CD4-positive, alpha-beta T cell treated with Interleukin-12 subunit alpha and Interleukin-12 subunit beta, for 1 hour (primary cell): ENCODE results near the gene SLC7A5.
"Not testable (repeated sequence)": the region's sequence is repeated elsewhere in the genome, so short reads cannot be mapped to it uniquely, and the experiment has no call there.

Experiments
- DNase-seq: peaks from one replicate; pipeline ENCODE4 v3.0.0-alpha.2; 2020

The SLC7A5 gene

GRCh38 chr16:87831421-87832136 lies 37.7 kb downstream of the SLC7A5 start:
- DNase-seq: no peak

- DNase-seq: no peak
Measured at GRCh38 chr16:87830673-87831420, 38.5 kb downstream of the SLC7A5 start.

- no peak for DNase-seq
Measured at GRCh38 chr16:87829988-87830672, 39.2 kb downstream of the SLC7A5 start.

- DNase-seq: no peak
Measured at GRCh38 chr16:87829622-87829980, 39.7 kb downstream of the SLC7A5 start.

DNA sequence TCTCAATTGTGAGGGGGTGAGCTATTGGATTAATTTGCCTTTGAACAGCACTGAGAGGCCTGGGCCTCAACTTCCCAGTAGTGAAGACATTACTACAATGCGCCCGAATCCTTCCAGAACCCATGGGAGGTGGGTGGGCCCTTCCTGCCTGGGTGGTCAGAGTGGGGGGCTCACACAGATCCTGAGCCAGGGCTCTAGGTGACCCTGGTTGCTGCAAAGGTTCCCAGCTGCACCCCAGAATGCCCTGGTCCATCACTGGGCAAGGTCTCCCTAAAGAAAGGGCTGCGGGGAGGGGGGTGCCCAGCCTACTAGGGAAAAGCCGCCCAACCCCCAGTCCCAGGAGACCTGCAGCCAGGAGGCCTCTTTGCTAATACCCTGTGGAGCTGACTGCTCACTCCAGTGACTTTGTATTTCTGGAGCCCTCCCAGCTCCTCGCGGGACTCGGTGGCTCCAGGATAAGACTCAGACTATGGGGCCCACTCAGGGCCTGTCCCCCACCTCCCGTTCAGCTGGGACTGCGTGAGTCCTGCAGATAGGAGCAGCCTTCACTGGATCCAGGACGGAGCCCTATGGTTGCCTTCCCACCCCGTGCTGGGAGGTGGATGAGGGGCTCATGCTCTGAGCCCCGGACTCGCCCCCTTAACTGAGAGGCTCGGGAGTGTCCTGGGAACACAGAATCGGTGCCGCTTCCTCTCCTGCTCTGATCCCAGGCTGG lies 40.2 kb downstream of the SLC7A5 start:
- DNase-seq: no peak

DNA sequence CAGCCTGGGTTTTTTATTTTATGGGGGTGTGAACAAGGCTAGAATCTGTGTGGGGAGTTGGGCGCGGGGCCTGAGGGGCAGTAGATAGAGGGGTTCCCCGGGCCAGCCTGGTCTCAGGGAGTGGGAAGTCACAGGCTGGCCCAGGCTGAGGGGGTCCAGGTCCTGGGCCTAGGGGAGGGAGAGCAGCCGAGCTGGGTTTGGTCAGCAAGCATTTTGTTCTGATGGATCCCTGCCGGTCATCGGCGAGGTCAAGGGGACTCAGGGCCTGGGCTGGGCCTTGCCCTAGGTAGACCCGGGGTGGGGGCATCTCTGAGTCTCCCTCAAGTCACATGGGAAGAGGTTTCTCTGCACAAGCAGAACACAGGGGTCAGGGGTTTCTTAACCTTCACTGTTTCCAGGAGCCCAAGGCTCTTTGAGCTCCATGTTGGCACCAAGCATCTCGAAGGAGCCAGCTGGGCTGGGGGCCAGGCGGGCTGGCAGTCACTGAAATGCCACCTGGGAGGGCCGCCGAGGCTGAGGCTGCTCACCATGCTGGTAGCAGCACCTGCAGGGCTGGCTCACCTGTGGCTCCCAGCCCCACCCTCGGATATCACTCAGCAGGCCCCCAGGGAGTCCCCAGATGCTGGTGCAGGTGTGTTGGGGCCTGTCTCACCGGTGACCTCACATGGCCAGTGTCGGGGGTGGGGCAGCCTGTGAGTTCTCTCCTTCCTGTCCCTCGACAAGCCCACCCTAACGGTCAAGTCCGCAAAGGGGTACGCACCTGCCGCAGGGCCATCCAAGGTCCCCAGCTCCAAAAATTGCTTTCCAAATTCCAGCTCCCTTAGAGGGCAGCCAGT lies 41.0 kb downstream of the SLC7A5 start:
- no peak for DNase-seq

DNA sequence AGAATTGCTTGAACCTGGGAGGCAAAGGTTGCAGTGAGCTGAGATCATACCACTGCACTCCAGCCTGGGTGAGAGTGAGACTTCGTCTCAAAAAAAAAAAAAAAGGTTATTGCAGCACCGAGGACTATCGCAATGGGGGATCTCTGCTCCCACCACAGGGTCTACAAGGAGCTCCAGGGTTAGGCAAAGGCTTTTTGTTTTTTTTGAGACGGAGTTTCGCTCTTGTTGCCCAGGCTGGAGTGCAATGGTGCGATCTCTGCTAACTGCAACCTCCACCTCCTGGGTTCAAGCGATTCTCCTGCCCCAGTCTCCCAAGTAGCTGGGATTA lies 41.8 kb downstream of the SLC7A5 start:
- not testable (repeated sequence) for DNase-seq

- DNase-seq: no peak
Measured at GRCh38 chr16:87826798-87827587, 42.3 kb downstream of the SLC7A5 start.

- not testable (repeated sequence) for DNase-seq
Measured at GRCh38 chr16:87826407-87826797, 42.9 kb downstream of the SLC7A5 start.

DNA sequence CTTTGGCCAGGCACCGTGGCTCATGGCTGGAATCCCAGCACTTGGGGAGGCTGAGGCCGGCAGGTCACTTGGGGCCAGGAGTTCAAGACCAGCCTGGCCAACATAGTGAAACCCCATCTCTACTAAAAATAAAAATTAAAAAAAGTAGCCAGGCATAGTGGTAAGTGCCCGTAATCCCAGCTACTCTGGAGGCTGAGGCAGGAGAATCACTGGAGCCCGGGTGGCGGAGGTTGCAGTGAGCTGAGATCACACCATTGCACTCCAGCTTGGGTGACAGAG lies 43.5 kb downstream of the SLC7A5 start:
- not testable (repeated sequence) for DNase-seq

DNA sequence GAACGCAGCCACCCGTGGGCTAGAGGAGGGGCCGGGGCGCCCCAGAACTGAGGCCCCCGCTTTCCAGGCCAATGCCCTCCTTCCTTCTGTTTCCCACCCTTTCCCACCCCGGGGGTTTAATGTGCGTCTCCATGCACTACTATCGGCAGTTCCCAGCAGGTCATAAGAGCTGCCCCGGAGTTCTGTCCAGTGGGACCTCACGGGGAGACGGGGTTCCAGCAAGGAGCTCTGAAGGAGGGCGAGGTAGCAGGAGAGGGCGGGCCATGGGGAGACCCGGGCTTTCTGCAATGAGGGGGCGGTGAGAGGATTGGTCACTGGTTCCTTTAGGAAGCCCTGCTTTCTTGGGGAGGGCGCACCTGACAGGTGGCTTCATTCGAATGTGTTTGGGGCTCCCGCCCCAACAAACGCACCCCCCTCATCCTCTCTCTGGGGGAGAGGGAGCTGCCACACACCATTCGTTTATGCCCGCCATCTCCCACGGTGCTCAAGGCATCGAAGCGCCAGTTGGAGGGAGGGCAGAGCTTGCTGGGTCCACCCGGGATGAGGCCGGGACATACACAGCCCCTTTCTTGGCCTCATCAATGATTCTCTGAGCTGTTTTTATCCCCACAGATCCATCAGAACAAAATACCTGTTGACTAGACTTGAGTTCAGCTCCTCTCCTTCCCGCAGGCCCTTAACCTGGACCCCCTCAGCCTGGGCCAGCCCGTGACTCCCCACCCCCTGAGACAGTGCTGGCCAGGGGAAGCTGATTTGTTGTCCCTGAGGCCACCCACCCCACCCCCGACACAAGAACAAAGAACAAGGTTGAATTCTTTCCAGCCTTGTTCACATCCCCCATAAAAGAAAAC lies 44.1 kb downstream of the SLC7A5 start:
- DNase-seq: no peak

DNA sequence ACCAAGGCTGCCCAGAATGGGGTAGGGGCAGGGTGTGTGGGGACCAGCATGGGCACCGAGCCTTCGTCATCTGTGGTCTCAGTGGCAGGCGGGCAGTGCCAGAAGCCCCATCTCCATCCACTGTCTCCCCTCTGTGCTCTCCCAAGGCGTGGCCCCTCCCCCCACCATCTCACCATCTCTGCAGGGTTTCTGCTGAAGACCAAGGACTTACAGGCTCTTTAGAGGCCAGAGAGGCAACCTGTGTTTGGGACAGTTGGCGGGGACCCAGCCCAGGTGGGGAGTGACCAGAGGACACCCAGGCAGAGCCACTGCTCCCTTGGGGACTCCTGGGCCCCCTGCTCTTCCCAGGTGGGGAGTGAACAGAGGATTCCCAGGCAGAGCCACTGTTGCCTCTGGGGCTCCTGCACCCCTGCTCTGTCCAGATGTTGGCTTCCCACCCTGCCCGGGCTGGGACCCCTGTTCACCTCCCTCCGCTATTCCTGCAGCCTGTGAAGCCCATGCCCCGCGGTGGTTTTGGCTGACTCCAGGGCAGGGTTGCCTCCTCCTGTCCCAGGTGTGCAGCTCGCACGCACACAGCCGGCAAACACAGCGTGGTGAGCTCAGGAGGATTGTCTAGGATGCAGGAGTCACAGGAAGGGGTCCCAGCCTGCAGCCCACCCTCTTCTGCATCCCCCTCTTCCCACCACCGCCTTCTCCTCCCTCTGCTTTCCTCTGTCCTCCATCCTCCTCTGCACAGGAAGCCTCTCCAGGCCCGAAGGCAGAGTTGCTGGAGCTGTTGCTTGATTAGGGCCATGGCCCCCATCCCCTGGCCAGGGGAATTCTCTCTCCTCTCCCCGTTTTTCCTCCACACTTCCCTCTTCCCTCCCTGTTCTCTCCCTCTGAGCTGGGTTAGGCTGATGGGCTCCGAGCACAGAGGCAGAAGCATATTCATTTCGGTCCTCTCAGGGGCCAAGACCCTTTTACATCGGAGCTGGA lies 45.0 kb downstream of the SLC7A5 start:
- no peak for DNase-seq

DNA sequence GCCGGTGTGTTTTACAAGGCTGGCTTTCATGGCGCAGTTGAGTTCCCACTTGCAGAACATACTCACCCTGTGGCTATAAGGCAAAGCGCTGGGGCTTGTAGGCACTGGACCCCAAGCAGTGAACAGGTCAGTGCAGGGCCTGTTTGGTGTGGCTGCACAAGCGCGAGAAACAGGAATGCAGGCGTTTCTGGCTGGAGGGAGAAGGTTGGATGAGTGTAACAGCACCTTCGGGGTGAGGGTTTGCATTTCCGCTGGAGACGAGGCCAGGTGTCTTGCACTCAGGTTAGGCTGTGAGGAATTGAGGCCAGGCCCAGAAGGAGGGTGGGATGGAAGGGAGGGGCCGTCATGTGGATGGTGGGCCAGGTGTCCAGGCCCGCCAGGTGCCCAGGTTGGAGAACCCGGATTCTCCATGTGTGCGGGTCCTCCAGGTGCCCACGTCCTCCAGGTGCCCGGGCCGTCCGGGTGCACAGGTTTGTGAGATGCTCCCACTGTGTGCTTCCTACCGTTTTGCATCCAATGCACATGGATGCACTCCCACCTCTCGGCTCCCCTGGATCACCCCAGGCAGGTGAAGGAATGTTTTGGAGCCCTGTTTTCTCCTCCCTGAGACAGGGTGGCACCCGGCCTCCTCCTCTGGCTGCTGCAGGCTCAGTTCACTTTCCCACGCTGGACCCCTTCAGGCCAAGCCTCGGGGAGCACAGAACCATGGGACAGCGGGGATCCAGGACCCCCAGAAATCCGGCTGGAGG lies 46.0 kb downstream of the SLC7A5 start:
- DNase-seq: no peak

DNA sequence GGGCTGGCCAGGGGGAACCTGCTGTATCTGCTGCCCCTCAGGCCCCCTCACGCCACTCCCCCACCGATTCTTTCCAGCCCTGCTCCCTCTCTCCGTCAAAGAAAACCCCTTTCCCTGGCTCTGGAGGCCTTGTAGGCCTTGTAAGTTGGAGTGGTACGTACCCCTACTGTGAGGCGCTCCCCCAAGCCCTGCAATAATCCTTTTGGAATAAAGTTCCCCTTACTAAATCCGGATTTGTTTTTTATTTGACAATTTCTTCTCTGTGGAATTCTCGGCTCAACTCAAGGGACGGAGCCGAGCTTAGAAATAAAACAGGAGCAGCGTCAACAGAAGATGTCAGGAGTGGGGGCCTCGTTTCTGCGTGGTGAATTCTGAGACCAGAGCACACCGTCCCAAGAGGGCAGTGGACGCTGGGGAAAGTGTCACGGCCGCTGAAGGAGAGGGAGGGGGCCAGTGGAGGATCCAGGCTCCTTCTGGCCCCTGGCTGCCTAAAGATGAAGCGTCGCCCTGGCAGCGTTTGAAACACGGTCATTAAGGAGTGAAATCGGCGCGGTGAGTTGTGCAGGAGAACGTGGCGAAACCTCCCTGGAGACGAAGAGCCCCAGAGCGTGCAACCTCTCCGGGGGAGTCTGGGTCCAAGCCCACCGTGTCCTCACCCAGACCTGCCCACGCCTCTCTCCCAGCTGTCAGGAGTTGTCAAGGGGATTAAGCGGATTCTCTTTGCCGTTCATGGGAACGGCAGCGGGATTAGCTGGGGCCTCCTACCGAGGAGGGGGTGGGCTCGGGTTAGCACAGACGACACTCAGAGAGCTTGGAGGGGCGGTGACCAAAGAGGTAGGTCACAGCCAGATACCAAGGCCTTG lies 47.0 kb downstream of the SLC7A5 start:
- DNase-seq: no peak

DNA sequence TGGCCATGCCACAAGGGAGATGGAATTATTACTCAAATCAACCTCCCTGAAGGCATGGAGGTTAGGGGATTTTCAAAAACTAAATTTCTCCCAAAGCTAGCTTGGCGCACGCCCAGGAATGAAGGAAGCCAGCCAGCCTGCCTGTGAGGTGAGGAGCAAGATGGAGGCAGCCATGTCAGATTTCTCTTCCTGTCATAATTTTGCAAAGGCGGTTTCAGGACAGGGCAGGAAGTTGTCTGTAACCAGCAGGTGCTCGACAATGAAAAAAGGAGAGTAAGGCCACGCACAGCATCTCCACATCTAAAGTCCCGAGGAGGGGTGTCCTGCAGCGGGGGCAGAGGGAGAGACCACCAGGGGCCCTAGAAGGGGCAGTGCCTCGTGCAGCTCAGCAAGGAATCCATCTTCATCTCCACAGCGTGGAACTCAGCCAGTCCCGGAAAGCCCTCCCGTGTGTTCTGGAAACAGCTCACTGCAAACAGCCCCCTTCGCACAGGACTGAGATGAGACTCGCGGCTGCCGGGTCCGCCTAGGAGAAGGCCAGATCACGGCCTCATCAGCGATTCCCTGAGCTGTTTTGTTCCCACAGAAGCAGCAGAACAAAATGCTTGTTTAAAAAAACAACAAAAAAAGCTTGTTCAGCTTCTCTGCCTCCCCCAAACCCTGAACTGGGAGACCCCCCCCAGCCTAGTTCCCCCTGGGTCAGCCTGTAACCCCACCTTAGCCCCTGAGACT lies 47.8 kb downstream of the SLC7A5 start:
- DNase-seq: no peak

DNA sequence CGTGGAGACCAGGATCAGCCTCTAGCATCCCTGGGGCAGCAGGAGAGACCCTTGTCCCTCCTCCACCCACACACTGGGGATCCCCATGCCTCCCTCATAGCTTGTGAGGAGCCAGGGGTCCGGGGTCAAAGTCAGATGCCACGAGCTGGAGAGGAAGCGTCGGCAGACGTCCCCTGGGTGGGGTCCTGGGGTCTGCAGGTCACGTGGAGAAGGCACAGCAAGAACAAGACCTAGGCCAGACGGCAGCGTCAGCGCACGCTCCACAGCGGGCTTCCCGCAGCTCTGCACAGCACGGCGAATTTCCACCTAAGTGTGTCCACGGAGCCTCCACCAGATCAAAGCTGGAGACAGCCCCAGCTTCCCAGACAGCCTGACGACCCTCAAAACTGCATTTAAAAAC lies 49.3 kb downstream of the SLC7A5 start:
- DNase-seq: no peak

DNA sequence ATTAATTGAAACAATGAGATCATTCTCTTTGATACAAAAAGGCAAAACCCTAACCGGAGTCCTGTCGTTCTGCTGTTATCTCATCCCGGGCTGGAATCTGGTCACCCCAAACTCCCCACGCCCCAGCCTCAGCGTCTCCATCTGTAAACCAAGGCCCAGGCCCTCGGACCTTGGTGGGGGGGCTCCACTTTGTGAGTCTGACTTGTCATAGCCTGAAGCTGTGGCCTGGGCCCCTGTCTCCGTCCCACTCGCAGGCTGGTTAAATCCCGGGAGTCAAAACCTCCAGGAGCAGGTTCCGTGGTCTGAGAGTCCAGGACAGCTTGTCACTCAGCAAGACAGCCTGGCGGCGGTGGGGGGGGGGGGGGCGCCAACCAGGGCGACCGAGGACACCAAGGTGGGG lies 50.0 kb downstream of the SLC7A5 start:
- no peak for DNase-seq
